ENCODE measurements around the gene ZNF316. TPM values are rescaled to one million over a fixed set of nuclear protein-coding genes. Genes with fewer than 3 reads are reported as not detected.

ZNF316 gene
- total RNA-seq, 1 donor from 2014 or later, result 16.3 TPM

DNA sequence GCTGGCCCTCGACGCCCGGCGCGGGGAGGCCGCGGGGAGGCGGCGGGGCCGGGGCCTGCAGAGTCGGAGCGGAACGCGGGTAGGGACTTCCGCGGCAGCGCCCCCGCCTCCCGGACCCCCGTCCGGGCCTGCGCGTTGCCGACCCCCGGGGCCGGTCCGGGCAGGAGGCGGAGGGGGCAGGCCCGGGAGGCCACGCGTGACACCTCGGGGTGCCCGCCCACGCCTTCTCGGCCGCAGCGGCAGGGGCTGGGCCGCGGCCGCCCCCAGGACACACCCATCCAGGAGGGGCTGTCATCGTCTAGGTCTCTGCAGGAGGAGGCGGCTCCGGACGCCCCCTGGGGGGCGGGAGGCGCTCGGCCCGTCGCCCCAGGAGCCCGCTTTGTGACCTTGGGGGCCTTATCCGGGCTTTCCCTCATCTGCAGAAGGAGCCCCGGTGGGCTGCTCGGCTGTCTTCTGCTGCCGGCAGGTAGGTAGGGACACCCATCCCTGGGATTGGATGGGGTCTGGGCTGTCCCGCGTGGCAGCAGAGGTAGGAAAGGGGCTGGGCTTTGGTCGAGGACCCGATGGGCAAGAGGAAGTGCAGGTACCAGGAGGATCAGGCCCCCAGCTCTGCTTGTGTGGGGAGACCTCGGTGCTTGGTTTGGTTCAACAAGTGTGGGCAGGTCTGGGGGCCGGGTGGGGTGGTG, 569 bp downstream of the ZNF316 start:
- H3K36me3 ChIP-seq (ENCODE audit: control insufficient read depth, insufficient read depth, low read length), result peaks cover 10% of the 10 kb centered on the region

GRCh38 chr7:6639032-6639431, 1.9 kb downstream of the ZNF316 start:
- no peak for FAIRE-seq
- Histone ChIP-seq H3K4me3 (ENCODE audit: low read depth, low read length) (no peak overlapping the region), H3K36me3 (ENCODE audit: control insufficient read depth, insufficient read depth, low read length) (peaks cover 21% of the 10 kb centered on the region), H3K27me3 (ENCODE audit: control insufficient read depth, insufficient read depth, low read length) (no peaks in the 10 kb centered on the region)
- DNase-seq (ENCODE audit: low read depth), result no peak
- TF ChIP-seq CTCF (IDR thresholded peaks at IDR 0.05; ENCODE audit: insufficient read depth, low read length, severe bottlenecking), result no peak

More for the DNA sequence above, 569 bp downstream of the ZNF316 start:
- no peak for DNase-seq (ENCODE audit: low read depth)
- FAIRE-seq, result no peak
- Histone ChIP-seq H3K4me3 (ENCODE audit: low read depth, low read length) (peak overlapping the region; percentile 88), H3K27me3 (ENCODE audit: control insufficient read depth, insufficient read depth, low read length) (no peaks in the 10 kb centered on the region)
- TF ChIP-seq CTCF (IDR thresholded peaks at IDR 0.05; ENCODE audit: insufficient read depth, low read length, severe bottlenecking), result peak; percentile 28

GRCh38 chr7:6639627-6640026, 2.5 kb downstream of the ZNF316 start:
- no peak for TF ChIP-seq CTCF (IDR thresholded peaks at IDR 0.05; ENCODE audit: insufficient read depth, low read length, severe bottlenecking)
- FAIRE-seq, result no peak
- no peak for DNase-seq (ENCODE audit: low read depth)
- Histone ChIP-seq H3K4me3 (ENCODE audit: low read depth, low read length) (no peak overlapping the region), H3K27me3 (ENCODE audit: control insufficient read depth, insufficient read depth, low read length) (no peaks in the 10 kb centered on the region), H3K36me3 (ENCODE audit: control insufficient read depth, insufficient read depth, low read length) (peaks cover 25% of the 10 kb centered on the region)

GRCh38 chr7:6640246-6640721, 3.2 kb downstream of the ZNF316 start:
- no peaks in the 10 kb centered on the region for H3K27me3 ChIP-seq (ENCODE audit: control insufficient read depth, insufficient read depth, low read length)
- TF ChIP-seq CTCF (IDR thresholded peaks at IDR 0.05; ENCODE audit: insufficient read depth, low read length, severe bottlenecking), result no peak
- FAIRE-seq (no peak), DNase-seq (ENCODE audit: low read depth) (peak; percentile 48)
- no peak overlapping the region for H3K4me3 ChIP-seq (ENCODE audit: low read depth, low read length)
- peaks cover 30% of the 10 kb centered on the region for H3K36me3 ChIP-seq (ENCODE audit: control insufficient read depth, insufficient read depth, low read length)

- no peak for TF ChIP-seq CTCF (IDR thresholded peaks at IDR 0.05; ENCODE audit: insufficient read depth, low read length, severe bottlenecking)
- Histone ChIP-seq H3K36me3 (ENCODE audit: control insufficient read depth, insufficient read depth, low read length) (peaks cover 32% of the 10 kb centered on the region), H3K4me3 (ENCODE audit: low read depth, low read length) (no peak overlapping the region), H3K27me3 (ENCODE audit: control insufficient read depth, insufficient read depth, low read length) (no peaks in the 10 kb centered on the region)
- FAIRE-seq, result no peak
- no peak for DNase-seq (ENCODE audit: low read depth)
Measured at GRCh38 chr7:6641305-6642035, 4.4 kb downstream of the ZNF316 start.
